IMR-90 (cell line): Measurements from ENCODE around the gene OTOGL. TPM values are rescaled to one million over a fixed set of nuclear protein-coding genes. Genes with fewer than 3 reads are reported as not detected.

Experiments
- ATAC-seq: fragments of 200-7000 bp; cut with Tn5 transposase; 2 replicates; pipeline ENCODE4 v1.9.1; 2020; ENCODE audit warnings: low read depth, mild to moderate bottlenecking, moderate library complexity
- BruUV-seq: library from RNA; stranded (reverse); fragments of 400-500 nt; replicated peaks from 2 replicates; lab custom pipeline; 2021; lab: Mats Ljungman, UMichigan
- CTCF ChIA-PET: fragments of 300-600 bp; formaldehyde crosslinking; extraction: SDS; loops from one replicate; lab custom pipeline; 2021; ENCODE audit warnings: antibody characterized with exemption; lab: Yijun Ruan, JAX
- POLR2A ChIA-PET: fragments of 300-600 bp; sonication (Branson Sonifier 250); formaldehyde crosslinking; loops from one replicate; lab custom pipeline; 2022; ENCODE audit warnings: antibody characterized with exemption; ENCODE audit not compliant: unreplicated experiment; lab: Charles Lee
- DNase-seq: peaks from one replicate; pipeline ENCODE4 v3.0.0; 2013
- H2AFZ ChIP-seq: replicated peaks from 2 replicates; pipeline ENCODE3; 2013; ENCODE audit warnings: low read length, mild to moderate bottlenecking; ENCODE audit not compliant: poor library complexity
- H2AK5ac ChIP-seq: 2 replicates; pipeline ENCODE4 v1.6.1; 2013; ENCODE audit warnings: low read depth, low read length, inconsistent platforms
- H2AK9ac ChIP-seq: replicated peaks from 2 replicates; pipeline ENCODE3; 2013; ENCODE audit warnings: mild to moderate bottlenecking, low read depth, low read length, moderate library complexity; ENCODE audit not compliant: poor library complexity
- H2BK120ac ChIP-seq: 2 replicates; pipeline ENCODE4 v1.6.1; 2013; ENCODE audit warnings: low read depth, low read length, inconsistent platforms
- H2BK15ac ChIP-seq: 3 replicates; pipeline ENCODE4 v1.6.1; 2013; ENCODE audit warnings: low read depth, low read length, inconsistent platforms
- H2BK20ac ChIP-seq: 2 replicates; pipeline ENCODE4 v1.6.1; 2013; ENCODE audit warnings: low read depth, mild to moderate bottlenecking, inconsistent platforms, low read length, moderate library complexity
- H2BK5ac ChIP-seq: 2 replicates; pipeline ENCODE4 v1.6.1; 2013; ENCODE audit warnings: mild to moderate bottlenecking, low read depth, low read length, inconsistent platforms; ENCODE audit not compliant: poor library complexity, severe bottlenecking
- H3K14ac ChIP-seq: replicated peaks from 2 replicates; pipeline ENCODE4 v1.6.1; 2013; ENCODE audit warnings: low read depth, low read length, inconsistent platforms
- H3K18ac ChIP-seq: 2 replicates; pipeline ENCODE4 v1.6.1; 2013; ENCODE audit warnings: low read depth, low read length, control low read depth
- H3K23ac ChIP-seq: 2 replicates; pipeline ENCODE4 v1.6.1; 2013; ENCODE audit warnings: low read depth, low read length, inconsistent platforms
- H3K27ac ChIP-seq: 2 replicates; pipeline ENCODE4 v1.5.1; 2013; ENCODE audit warnings: mild to moderate bottlenecking, control low read depth, low read length; ENCODE audit not compliant: insufficient read depth
- H3K27me3 ChIP-seq: 2 replicates; pipeline ENCODE4 v1.6.1; 2013; ENCODE audit warnings: low read length; ENCODE audit not compliant: control insufficient read depth, insufficient read depth
- H3K36me3 ChIP-seq: 2 replicates; pipeline ENCODE4 v1.6.1; 2013; ENCODE audit warnings: low read length, mixed read lengths; ENCODE audit not compliant: control insufficient read depth, insufficient read depth
- H3K4ac ChIP-seq: 2 replicates; pipeline ENCODE4 v1.6.1; 2013; ENCODE audit warnings: low read depth, low read length, inconsistent platforms
- H3K4me1 ChIP-seq: 2 replicates; pipeline ENCODE4 v1.6.1; 2013; ENCODE audit warnings: low read length, mixed read lengths; ENCODE audit not compliant: control insufficient read depth, insufficient read depth
- H3K4me2 ChIP-seq: 2 replicates; pipeline ENCODE4 v1.6.1; 2013; ENCODE audit warnings: low read depth, mild to moderate bottlenecking, control low read depth, low read length, moderate library complexity
- H3K4me3 ChIP-seq: 2 replicates; pipeline ENCODE4 v1.5.1; 2013; ENCODE audit warnings: low read depth, mild to moderate bottlenecking, control low read depth, low read length, moderate library complexity; ENCODE audit not compliant: insufficient read depth
- H3K56ac ChIP-seq: 2 replicates; pipeline ENCODE4 v1.6.1; 2013; ENCODE audit warnings: low read length, inconsistent platforms; ENCODE audit not compliant: insufficient read depth; ENCODE audit errors: extremely low read depth
- H3K79me1 ChIP-seq, 2 experiments: 2 replicates each; pipeline ENCODE4 v1.6.1; 2013; ENCODE audit warnings: low read length in 2 of 2, inconsistent platforms in 1 of 2, low read depth in 1 of 2
- H3K9ac ChIP-seq: 2 replicates; pipeline ENCODE4 v1.6.1; 2013; ENCODE audit warnings: low read depth, low read length, control low read depth
- H3K9me1 ChIP-seq: 2 replicates; pipeline ENCODE4 v1.6.1; 2013; ENCODE audit warnings: low read length, inconsistent platforms; ENCODE audit not compliant: insufficient read depth
- H3K9me3 ChIP-seq: 2 replicates; pipeline ENCODE4 v1.6.1; 2013; ENCODE audit warnings: low read length; ENCODE audit not compliant: control insufficient read depth, insufficient read depth
- H4K20me1 ChIP-seq: 2 replicates; pipeline ENCODE4 v1.6.1; 2013; ENCODE audit warnings: low read length, inconsistent platforms; ENCODE audit not compliant: insufficient read depth
- H4K5ac ChIP-seq: 2 replicates; pipeline ENCODE4 v1.6.1; 2013; ENCODE audit warnings: mild to moderate bottlenecking, low read depth, low read length, control low read depth
- H4K8ac ChIP-seq, 2 experiments: 2 replicates each; pipeline ENCODE4 v1.6.1; 2013; ENCODE audit warnings: low read depth in 2 of 2, low read length in 2 of 2, control low read depth in 1 of 2, inconsistent platforms in 1 of 2
- H4K91ac ChIP-seq: 2 replicates; pipeline ENCODE4 v1.6.1; 2013; ENCODE audit warnings: low read depth, low read length, inconsistent platforms; ENCODE audit not compliant: insufficient read depth
- BHLHE40 ChIP-seq: fragments of 150-350 bp; IDR thresholded peaks from 2 replicates; pipeline ENCODE4 v1.6.1; 2016; ENCODE audit warnings: mild to moderate bottlenecking, low read depth, low read length
- MAFK ChIP-seq: IDR thresholded peaks from 2 replicates; pipeline ENCODE4 v1.6.1; 2012; ENCODE audit warnings: low read depth, low read length, improper control_type of control experiment
- RCOR1 ChIP-seq: IDR thresholded peaks from 2 replicates; pipeline ENCODE4 v1.6.1; 2012; ENCODE audit warnings: mild to moderate bottlenecking, low read length, improper control_type of control experiment; ENCODE audit not compliant: insufficient replicate concordance
- USF2 ChIP-seq: fragments of 150-350 bp; IDR thresholded peaks from 2 replicates; pipeline ENCODE4 v1.6.1; 2017; ENCODE audit warnings: mild to moderate bottlenecking, antibody characterized with exemption, low read length, low read depth
- WGBS, 2 experiments: methylation state at CpG; one replicate each; pipeline versions ENCODE4 v1.1.5 to v1.1.7; 2013; ENCODE audit warnings: missing lambda C conversion rate in 2 of 2; ENCODE audit not compliant: insufficient read length in 1 of 2; ENCODE audit errors: extremely low coverage in 2 of 2; 5-methylcytosine and 5-hydroxymethylcytosine counted together
- dilution Hi-C: fragments of 300-500 bp; cut with HindIII; formaldehyde crosslinking; loops from one replicate; pipeline ENCODE4 v1.14.3; 2018; ENCODE audit warnings: low sequenced_read_pairs; ENCODE audit not compliant: unreplicated experiment
- in situ Hi-C: fragments of 300-500 bp; cut with MboI; formaldehyde crosslinking; loops from 3 replicates; pipeline ENCODE4 v1.14.3; 2019; ENCODE audit warnings: low sequenced_read_pairs, inconsistent platforms, mixed read lengths
- intact Hi-C: fragments of 100-400 bp; cut with micrococcal nuclease; formaldehyde crosslinking; loops from 2 replicates; pipeline ENCODE4 v1.10.0; 2022
- polyA plus RNA-seq, 3 experiments: library from polyadenylated mRNA; depleted of rRNA; stranded (reverse); fragments of >200 nt; gene quantifications; 2 replicates each; pipeline ENCODE4 v1.2.3, GENCODE V29; 2012; ENCODE audit warnings: low replicate concordance in 1 of 3
- total RNA-seq: library from RNA; depleted of rRNA; stranded (reverse); fragments of >200 nt; gene quantifications from 2 replicates; pipeline ENCODE4 v1.2.3, GENCODE V29; 2012

OTOGL gene
- total and polyA plus RNA-seq, 2 of the 4 experiments (the other 2 are of a cell fraction), result 0.10 to 0.18 TPM

GRCh38 chr12:80050236-80050635 is 49.1 kb upstream of the OTOGL start:
- Histone ChIP-seq H3K4ac (no peak overlapping the region), H3K79me1 (no peaks in the 10 kb centered on the region), H2BK20ac (no peak overlapping the region), H3K27ac (no peak overlapping the region), H2BK5ac (no peak overlapping the region), H3K4me1 (peaks cover 5% of the 10 kb centered on the region; the same call in 1 of the 2 replicates), H3K56ac (no peak overlapping the region), H2BK120ac (no peak overlapping the region), H2AK9ac (no peak overlapping the region), H3K23ac (no peak overlapping the region), H2AFZ (no peak overlapping the region), H3K9me1 (peaks cover 2% of the 10 kb centered on the region; the same call in 1 of the 2 replicates), H3K4me2 (no peak overlapping the region), H3K9ac (no peak overlapping the region), H4K8ac (no peak overlapping the region), H2AK5ac (no peak overlapping the region), H3K18ac (no peak overlapping the region), H3K9me3 (no peaks in the 10 kb centered on the region), H3K14ac (no peak overlapping the region), H3K4me3 (no peak overlapping the region), H3K27me3 (no peaks in the 10 kb centered on the region), H2BK15ac (no peak overlapping the region), H4K20me1 (no peaks in the 10 kb centered on the region), H4K91ac (no peak overlapping the region), H3K36me3 (no peaks in the 10 kb centered on the region), H4K5ac (no peak overlapping the region)
- no CpG with 5 or more reads among the region's 2 CpGs for WGBS, 2 experiments
- intact Hi-C loops (no loop called here), dilution Hi-C loops (no loop called here), in situ Hi-C loops (no loop called here)
- no TSS peak for BruUV-seq
- no peak for TF ChIP-seq USF2
- no peak for TF ChIP-seq BHLHE40
- no peak for TF ChIP-seq RCOR1
- TF ChIP-seq MAFK, result no peak
- ChIA-PET CTCF (no interaction called here), POLR2A (no interaction called here)
- no peak for ATAC-seq
- no peak for DNase-seq
